DND-41 (cell line): Measurements from ENCODE around the gene PTCSC3.

Source experiments
- ATAC-seq: fragments of 200-7000 bp; cut with Tn5 transposase; 3 replicates; pipeline ENCODE4 v1.9.1; 2021; ENCODE audit warnings: low read depth; ENCODE audit not compliant: insufficient read depth
- DNase-seq: peaks from one replicate; pipeline ENCODE4 v3.0.0-alpha.2; 2020
- H2AFZ ChIP-seq: 2 replicates; pipeline ENCODE4 v1.6.0; 2012; ENCODE audit warnings: low read depth, low read length
- H3K27ac ChIP-seq: 2 replicates; pipeline ENCODE4 v1.5.1; 2012; ENCODE audit warnings: low read length, inconsistent platforms
- H3K27me3 ChIP-seq: fragments of 200-600 bp; sonication (generic); 2 replicates; pipeline ENCODE4 v1.6.0; 2012; ENCODE audit warnings: low read length, mild to moderate bottlenecking, inconsistent platforms; ENCODE audit not compliant: insufficient read depth, poor library complexity
- H3K36me3 ChIP-seq: 2 replicates; pipeline ENCODE4 v1.5.1; 2012; ENCODE audit warnings: low read length, inconsistent platforms; ENCODE audit not compliant: insufficient read depth
- H3K4me1 ChIP-seq: 2 replicates; pipeline ENCODE4 v1.5.1; 2012; ENCODE audit warnings: mild to moderate bottlenecking, low read length; ENCODE audit not compliant: insufficient read depth
- H3K4me2 ChIP-seq: 2 replicates; pipeline ENCODE4 v1.6.0; 2012; ENCODE audit warnings: mild to moderate bottlenecking, moderate library complexity, low read length, inconsistent platforms; ENCODE audit not compliant: insufficient read depth
- H3K4me3 ChIP-seq, 2 experiments: fragments of 200-600 bp in 1 of 2; shearing (Covaris generic) in 1 of 2; 2 replicates each; pipeline ENCODE4 v1.5.1; 2012 to 2016; ENCODE audit warnings: inconsistent platforms in 2 of 2, low read length in 2 of 2, mild to moderate bottlenecking in 2 of 2, low read depth in 1 of 2, moderate library complexity in 1 of 2
- H3K79me2 ChIP-seq: 2 replicates; pipeline ENCODE4 v1.6.0; 2012; ENCODE audit warnings: low read length, inconsistent platforms; ENCODE audit not compliant: insufficient read depth
- H3K9ac ChIP-seq: 2 replicates; pipeline ENCODE4 v1.6.0; 2012; ENCODE audit warnings: low read depth, mild to moderate bottlenecking, inconsistent platforms, low read length, moderate library complexity
- H3K9me3 ChIP-seq: 2 replicates; pipeline ENCODE4 v1.5.1; 2012; ENCODE audit warnings: low read length, moderate library complexity, mild to moderate bottlenecking, inconsistent platforms; ENCODE audit not compliant: insufficient read depth, severe bottlenecking
- H4K20me1 ChIP-seq: 2 replicates; pipeline ENCODE4 v1.6.0; 2012; ENCODE audit warnings: low read length; ENCODE audit not compliant: insufficient read depth
- CTCF ChIP-seq: IDR thresholded peaks from 2 replicates; pipeline ENCODE4 v1.5.1; 2012; ENCODE audit warnings: borderline replicate concordance, low read length, moderate library complexity, mild to moderate bottlenecking; ENCODE audit not compliant: poor library complexity, severe bottlenecking; ENCODE audit errors: extremely low read depth
- EZH2 ChIP-seq: IDR thresholded peaks from 3 replicates; pipeline ENCODE4 v1.6.1; 2012; ENCODE audit warnings: borderline replicate concordance, low read depth, mild to moderate bottlenecking, moderate library complexity, low read length, inconsistent platforms; ENCODE audit not compliant: severe bottlenecking

Gene PTCSC3

GRCh38 chr14:36096090-36096489 lies 80.4 kb downstream of the PTCSC3 start:
- H3K9me3 ChIP-seq, result no peaks in the 10 kb centered on the region
- no peak overlapping the region for H3K4me2 ChIP-seq
- no peak overlapping the region for H3K4me3 ChIP-seq
- no peak for ATAC-seq
- H3K9ac ChIP-seq, result no peak overlapping the region
- H3K4me1 ChIP-seq, result no peaks in the 10 kb centered on the region
- H3K27ac ChIP-seq, result no peak overlapping the region
- TF ChIP-seq CTCF (no peak), EZH2 (no peak)
- no peaks in the 10 kb centered on the region for H3K79me2 ChIP-seq
- DNase-seq, result no peak
- H4K20me1 ChIP-seq, result no peaks in the 10 kb centered on the region
- H3K36me3 ChIP-seq, result no peaks in the 10 kb centered on the region
- peaks cover 8% of the 10 kb centered on the region for H3K27me3 ChIP-seq
- no peak overlapping the region for H2AFZ ChIP-seq

- no peak overlapping the region for H3K4me3 ChIP-seq
- no peak overlapping the region for H3K27ac ChIP-seq
- H3K9ac ChIP-seq, result no peak overlapping the region
- DNase-seq (no peak), ATAC-seq (no peak)
- no peaks in the 10 kb centered on the region for H3K36me3 ChIP-seq
- H3K27me3 ChIP-seq, result peaks cover 11% of the 10 kb centered on the region
- H3K4me2 ChIP-seq, result no peak overlapping the region
- no peak for TF ChIP-seq EZH2
- TF ChIP-seq CTCF, result no peak
- H4K20me1 ChIP-seq, result no peaks in the 10 kb centered on the region
- no peak overlapping the region for H2AFZ ChIP-seq
- no peaks in the 10 kb centered on the region for H3K79me2 ChIP-seq
- no peaks in the 10 kb centered on the region for H3K9me3 ChIP-seq
- H3K4me1 ChIP-seq, result no peaks in the 10 kb centered on the region
Observed at GRCh38 chr14:36094963-36095362, 81.6 kb downstream of the PTCSC3 start.

- Histone ChIP-seq H3K4me1 (no peaks in the 10 kb centered on the region), H3K27ac (no peak overlapping the region), H4K20me1 (no peaks in the 10 kb centered on the region), H3K79me2 (no peaks in the 10 kb centered on the region), H3K4me2 (no peak overlapping the region), H3K36me3 (no peaks in the 10 kb centered on the region), H3K4me3 (no peak overlapping the region), H3K9ac (no peak overlapping the region), H3K9me3 (no peaks in the 10 kb centered on the region), H3K27me3 (peaks cover 23% of the 10 kb centered on the region), H2AFZ (no peak overlapping the region)
- TF ChIP-seq EZH2, result no peak
- TF ChIP-seq CTCF, result no peak
- no peak for DNase-seq
- ATAC-seq, result no peak
Observed at GRCh38 chr14:36091096-36091495, 85.4 kb downstream of the PTCSC3 start.

- Histone ChIP-seq H3K27me3 (peaks cover 23% of the 10 kb centered on the region), H3K27ac (no peak overlapping the region)
Observed at GRCh38 chr14:36087411-36087810, 89.1 kb downstream of the PTCSC3 start.

More at GRCh38 chr14:36087411-36087810, 89.1 kb downstream of the PTCSC3 start:
- no peaks in the 10 kb centered on the region for H3K4me1 ChIP-seq
- no peak overlapping the region for H3K4me2 ChIP-seq
- no peaks in the 10 kb centered on the region for H3K79me2 ChIP-seq
- no peaks in the 10 kb centered on the region for H3K9me3 ChIP-seq
- H3K9ac ChIP-seq, result no peak overlapping the region
- no peaks in the 10 kb centered on the region for H3K36me3 ChIP-seq
- TF ChIP-seq CTCF (no peak), EZH2 (no peak)
- H2AFZ ChIP-seq, result no peak overlapping the region
- H4K20me1 ChIP-seq, result no peaks in the 10 kb centered on the region
- DNase-seq (no peak), ATAC-seq (no peak)
- no peak overlapping the region for H3K4me3 ChIP-seq
